ENCODE measurements around the gene ANKRD53. TPM values are rescaled to one million over a fixed set of nuclear protein-coding genes. Genes with fewer than 3 reads are reported as not detected.

Gene ANKRD53
- total and polyA plus RNA-seq, 9 of the 15 experiments (the other 6 are each of a cell fraction or from before 2014, with no cell fraction given) = 0.18 TPM; not detected in 8

DNA sequence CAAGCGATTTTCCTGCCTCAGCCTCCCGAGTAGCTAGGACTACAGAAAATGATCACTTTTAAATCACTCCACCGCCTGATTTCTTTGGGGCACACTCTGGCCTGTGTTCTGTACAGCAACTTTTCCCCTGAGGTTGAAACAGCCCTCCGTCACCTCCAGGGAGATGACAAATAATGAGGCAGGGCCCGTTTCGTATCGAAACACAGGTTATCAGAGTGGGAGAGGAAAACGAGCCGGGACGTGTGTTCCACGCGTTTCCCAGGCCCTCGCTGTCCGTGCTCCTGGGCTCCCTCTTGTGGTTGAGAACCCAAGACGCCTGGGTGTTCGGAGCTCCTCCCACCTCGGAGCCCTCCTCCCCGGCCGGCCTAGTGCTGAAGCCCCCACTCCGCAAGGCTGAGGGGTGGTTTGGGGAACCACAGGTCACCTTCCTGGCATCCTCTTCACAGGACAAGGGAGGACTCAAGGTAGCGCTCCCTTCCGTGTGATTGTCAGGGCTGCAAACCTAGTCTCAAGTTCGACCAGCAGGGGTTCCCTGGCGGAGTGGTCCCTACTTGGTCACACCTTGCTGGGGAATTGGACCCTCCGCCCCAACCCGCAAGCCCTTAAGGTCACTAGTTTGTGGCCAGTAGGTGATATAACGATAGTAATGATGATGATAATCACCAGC, 30.0 kb upstream of the ANKRD53 start (continued):
- TF ChIP-seq, protein P1, sequence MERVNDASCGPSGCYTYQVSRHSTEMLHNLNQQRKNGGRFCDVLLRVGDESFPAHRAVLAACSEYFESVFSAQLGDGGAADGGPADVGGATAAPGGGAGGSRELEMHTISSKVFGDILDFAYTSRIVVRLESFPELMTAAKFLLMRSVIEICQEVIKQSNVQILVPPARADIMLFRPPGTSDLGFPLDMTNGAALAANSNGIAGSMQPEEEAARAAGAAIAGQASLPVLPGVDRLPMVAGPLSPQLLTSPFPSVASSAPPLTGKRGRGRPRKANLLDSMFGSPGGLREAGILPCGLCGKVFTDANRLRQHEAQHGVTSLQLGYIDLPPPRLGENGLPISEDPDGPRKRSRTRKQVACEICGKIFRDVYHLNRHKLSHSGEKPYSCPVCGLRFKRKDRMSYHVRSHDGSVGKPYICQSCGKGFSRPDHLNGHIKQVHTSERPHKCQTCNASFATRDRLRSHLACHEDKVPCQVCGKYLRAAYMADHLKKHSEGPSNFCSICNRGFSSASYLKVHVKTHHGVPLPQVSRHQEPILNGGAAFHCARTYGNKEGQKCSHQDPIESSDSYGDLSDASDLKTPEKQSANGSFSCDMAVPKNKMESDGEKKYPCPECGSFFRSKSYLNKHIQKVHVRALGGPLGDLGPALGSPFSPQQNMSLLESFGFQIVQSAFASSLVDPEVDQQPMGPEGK (CRISPR knock-in tag; IDR thresholded peaks at IDR 0.05; ENCODE audit: borderline replicate concordance) = no peak
- no peak for TF ChIP-seq PRPF4 (IDR thresholded peaks at IDR 0.05; ENCODE audit: insufficient read depth, low read depth, low read length, poor library complexity, severe bottlenecking)
- TF ChIP-seq ZNF12 (CRISPR knock-in tag; IDR thresholded peaks at IDR 0.05) = no peak
- no peak for TF ChIP-seq MED1 (CRISPR knock-in tag; IDR thresholded peaks at IDR 0.05; ENCODE audit: borderline replicate concordance)
- TF ChIP-seq ZNF384 (IDR thresholded peaks at IDR 0.05; ENCODE audit: low read depth, low read length) = no peak
- TF ChIP-seq, protein P2, sequence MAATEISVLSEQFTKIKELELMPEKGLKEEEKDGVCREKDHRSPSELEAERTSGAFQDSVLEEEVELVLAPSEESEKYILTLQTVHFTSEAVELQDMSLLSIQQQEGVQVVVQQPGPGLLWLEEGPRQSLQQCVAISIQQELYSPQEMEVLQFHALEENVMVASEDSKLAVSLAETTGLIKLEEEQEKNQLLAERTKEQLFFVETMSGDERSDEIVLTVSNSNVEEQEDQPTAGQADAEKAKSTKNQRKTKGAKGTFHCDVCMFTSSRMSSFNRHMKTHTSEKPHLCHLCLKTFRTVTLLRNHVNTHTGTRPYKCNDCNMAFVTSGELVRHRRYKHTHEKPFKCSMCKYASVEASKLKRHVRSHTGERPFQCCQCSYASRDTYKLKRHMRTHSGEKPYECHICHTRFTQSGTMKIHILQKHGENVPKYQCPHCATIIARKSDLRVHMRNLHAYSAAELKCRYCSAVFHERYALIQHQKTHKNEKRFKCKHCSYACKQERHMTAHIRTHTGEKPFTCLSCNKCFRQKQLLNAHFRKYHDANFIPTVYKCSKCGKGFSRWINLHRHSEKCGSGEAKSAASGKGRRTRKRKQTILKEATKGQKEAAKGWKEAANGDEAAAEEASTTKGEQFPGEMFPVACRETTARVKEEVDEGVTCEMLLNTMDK (IDR thresholded peaks at IDR 0.05; ENCODE audit: borderline replicate concordance, insufficient read depth, low read depth, low read length, poor library complexity, severe bottlenecking) = no peak
- no peak for TF ChIP-seq TAL1 (IDR thresholded peaks at IDR 0.05)
- no peak for TF ChIP-seq CHD1 (IDR thresholded peaks at IDR 0.05; ENCODE audit: low read length)
- TF ChIP-seq, protein P3, sequence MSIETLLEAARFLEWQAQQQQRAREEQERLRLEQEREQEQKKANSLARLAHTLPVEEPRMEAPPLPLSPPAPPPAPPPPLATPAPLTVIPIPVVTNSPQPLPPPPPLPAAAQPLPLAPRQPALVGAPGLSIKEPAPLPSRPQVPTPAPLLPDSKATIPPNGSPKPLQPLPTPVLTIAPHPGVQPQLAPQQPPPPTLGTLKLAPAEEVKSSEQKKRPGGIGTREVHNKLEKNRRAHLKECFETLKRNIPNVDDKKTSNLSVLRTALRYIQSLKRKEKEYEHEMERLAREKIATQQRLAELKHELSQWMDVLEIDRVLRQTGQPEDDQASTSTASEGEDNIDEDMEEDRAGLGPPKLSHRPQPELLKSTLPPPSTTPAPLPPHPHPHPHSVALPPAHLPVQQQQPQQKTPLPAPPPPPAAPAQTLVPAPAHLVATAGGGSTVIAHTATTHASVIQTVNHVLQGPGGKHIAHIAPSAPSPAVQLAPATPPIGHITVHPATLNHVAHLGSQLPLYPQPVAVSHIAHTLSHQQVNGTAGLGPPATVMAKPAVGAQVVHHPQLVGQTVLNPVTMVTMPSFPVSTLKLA (conservative IDR thresholded peaks at IDR 0.05) = peak in 1 of 2 experiments; percentile 45; a peak in 2 of 4 replicates
- no peak for TF ChIP-seq ELF2 (CRISPR knock-in tag; IDR thresholded peaks at IDR 0.05)
- no peak for TF ChIP-seq POLR2AphosphoS2 (IDR thresholded peaks at IDR 0.05; ENCODE audit: low read length)
- peak; percentile 26; the same call in 1 of the 2 replicates for TF ChIP-seq CXXC5 (CRISPR knock-in tag; IDR thresholded peaks at IDR 0.05)
- TF ChIP-seq YY1 (IDR thresholded peaks at IDR 0.05; ENCODE audit: borderline replicate concordance in 1 of 3, control insufficient read depth in 1 of 3, extremely low read depth in 1 of 3, insufficient read depth in 3 of 3, insufficient read length in 1 of 3, insufficient replicate concordance in 2 of 3, low read depth in 1 of 3, low read length in 2 of 3) = peak in 1 of 3 experiments; percentile 9
- TF ChIP-seq, protein P4, sequence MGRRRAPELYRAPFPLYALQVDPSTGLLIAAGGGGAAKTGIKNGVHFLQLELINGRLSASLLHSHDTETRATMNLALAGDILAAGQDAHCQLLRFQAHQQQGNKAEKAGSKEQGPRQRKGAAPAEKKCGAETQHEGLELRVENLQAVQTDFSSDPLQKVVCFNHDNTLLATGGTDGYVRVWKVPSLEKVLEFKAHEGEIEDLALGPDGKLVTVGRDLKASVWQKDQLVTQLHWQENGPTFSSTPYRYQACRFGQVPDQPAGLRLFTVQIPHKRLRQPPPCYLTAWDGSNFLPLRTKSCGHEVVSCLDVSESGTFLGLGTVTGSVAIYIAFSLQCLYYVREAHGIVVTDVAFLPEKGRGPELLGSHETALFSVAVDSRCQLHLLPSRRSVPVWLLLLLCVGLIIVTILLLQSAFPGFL (CRISPR knock-in tag; IDR thresholded peaks at IDR 0.05) = no peak
- TF ChIP-seq, protein P5, sequence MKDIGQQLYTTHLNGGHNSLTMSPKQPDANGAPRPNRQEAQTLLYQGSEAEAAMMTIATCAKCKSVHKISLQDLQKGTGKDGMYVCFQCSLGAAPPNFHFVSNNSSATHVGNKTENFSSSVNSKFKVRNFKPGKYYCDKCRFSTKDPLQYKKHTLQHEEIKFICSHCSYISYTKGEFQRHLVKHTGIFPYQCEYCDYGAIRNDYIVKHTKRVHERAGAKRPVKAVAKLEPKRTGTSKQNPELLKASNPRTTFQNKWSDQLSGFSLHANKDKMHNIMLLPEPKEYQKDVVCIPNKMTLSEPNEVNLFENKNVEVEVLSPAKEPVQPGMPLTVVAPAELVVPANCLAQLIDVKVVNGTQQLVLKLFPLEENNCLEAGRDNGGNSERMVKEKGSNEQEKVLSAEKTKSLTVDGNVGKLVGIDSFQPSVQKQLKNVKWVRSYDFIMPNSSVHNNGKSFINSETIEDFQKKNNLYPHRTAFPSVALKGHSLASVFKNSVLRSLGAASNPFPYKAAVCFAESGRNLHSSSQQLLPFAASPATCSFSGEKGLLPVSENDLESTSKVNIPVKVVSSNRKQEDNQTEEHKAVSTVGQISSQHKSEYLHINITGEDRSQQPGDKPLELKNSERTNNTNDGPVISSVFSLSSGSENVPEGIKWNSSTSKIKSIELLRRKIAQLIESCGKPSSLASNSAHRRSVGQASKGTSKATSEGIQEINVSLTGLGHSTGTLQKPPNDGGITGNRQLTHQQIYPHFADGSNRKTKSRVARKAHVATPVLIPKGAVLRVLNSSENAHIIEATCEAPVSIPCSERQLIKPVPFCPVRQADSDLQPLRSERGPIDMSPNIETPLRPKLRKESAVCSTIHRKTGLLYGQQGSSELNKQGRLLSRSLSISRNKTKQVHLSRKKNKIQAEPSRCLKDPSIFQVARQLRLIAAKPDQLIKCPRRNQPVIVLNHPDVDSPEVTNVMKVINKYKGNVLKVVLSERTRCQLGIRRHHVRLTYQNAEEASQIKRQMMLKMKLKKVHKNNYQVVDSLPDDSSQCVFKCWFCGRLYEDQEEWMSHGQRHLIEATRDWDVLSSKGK (CRISPR knock-in tag; IDR thresholded peaks at IDR 0.05) = no peak
- TF ChIP-seq BCL6 (CRISPR knock-in tag; IDR thresholded peaks at IDR 0.05) = no peak

Data from K562 (cell line).